ENCODE results near the gene MACROD2.

The MACROD2 gene

GRCh38 chr20:14622796-14623195 lies 627.5 kb downstream of the MACROD2 start:
- no peaks in the 10 kb centered on the region for H3K36me3 ChIP-seq (ENCODE audit: low read length)
- H3F3A ChIP-seq (ENCODE audit: insufficient read depth): no peaks in the 10 kb centered on the region
- no peak overlapping the region for H3K27ac ChIP-seq (ENCODE audit: low read depth, low read length)
- no peak overlapping the region for H3K4me3 ChIP-seq (ENCODE audit: insufficient read depth, low read length, poor library complexity, severe bottlenecking)
- no peaks in the 10 kb centered on the region for H3K79me2 ChIP-seq (ENCODE audit: insufficient read depth, low read length)
- no peaks in the 10 kb centered on the region for H4K20me1 ChIP-seq (ENCODE audit: low read depth, low read length)
- no peaks in the 10 kb centered on the region for H3K27me3 ChIP-seq (ENCODE audit: low read length)
- TF ChIP-seq CTCF (IDR thresholded peaks at IDR 0.05; ENCODE audit: insufficient read depth, low read length, poor library complexity, severe bottlenecking) (no peak), EZH2phosphoT487 (conservative IDR thresholded peaks at IDR 0.05; ENCODE audit: low read length) (no peak)
- no peak overlapping the region for H3K9ac ChIP-seq (ENCODE audit: low read length)
- H3K4me2 ChIP-seq (ENCODE audit: low read depth, low read length, poor library complexity, severe bottlenecking): no peak overlapping the region
- H3K9me3 ChIP-seq (ENCODE audit: insufficient read depth, low read length): no peaks in the 10 kb centered on the region
- no peak overlapping the region for H2AFZ ChIP-seq (ENCODE audit: low read depth, low read length, severe bottlenecking)
- no peaks in the 10 kb centered on the region for H3K9me2 ChIP-seq (replicated peaks; ENCODE audit: insufficient read depth, low read length)

GRCh38 chr20:14631011-14631410 lies 635.7 kb downstream of the MACROD2 start:
- Histone ChIP-seq H2AFZ (ENCODE audit: low read depth, low read length, severe bottlenecking) (no peak overlapping the region), H3K79me2 (ENCODE audit: insufficient read depth, low read length) (no peaks in the 10 kb centered on the region), H3K36me3 (ENCODE audit: low read length) (no peaks in the 10 kb centered on the region), H4K20me1 (ENCODE audit: low read depth, low read length) (no peaks in the 10 kb centered on the region), H3K4me2 (ENCODE audit: low read depth, low read length, poor library complexity, severe bottlenecking) (no peak overlapping the region), H3K9ac (ENCODE audit: low read length) (no peak overlapping the region), H3K4me3 (ENCODE audit: insufficient read depth, low read length, poor library complexity, severe bottlenecking) (no peak overlapping the region), H3K9me3 (ENCODE audit: insufficient read depth, low read length) (no peaks in the 10 kb centered on the region), H3K27me3 (ENCODE audit: low read length) (no peaks in the 10 kb centered on the region), H3F3A (ENCODE audit: insufficient read depth) (no peaks in the 10 kb centered on the region), H3K27ac (ENCODE audit: low read depth, low read length) (no peak overlapping the region), H3K9me2 (replicated peaks; ENCODE audit: insufficient read depth, low read length) (no peaks in the 10 kb centered on the region)
- no peak for TF ChIP-seq EZH2phosphoT487 (conservative IDR thresholded peaks at IDR 0.05; ENCODE audit: low read length)

GRCh38 chr20:14632906-14633305 lies 637.6 kb downstream of the MACROD2 start:
- H3K27ac ChIP-seq (ENCODE audit: low read depth, low read length): no peak overlapping the region
- no peak overlapping the region for H3K9ac ChIP-seq (ENCODE audit: low read length)
- no peaks in the 10 kb centered on the region for H3K9me3 ChIP-seq (ENCODE audit: insufficient read depth, low read length)
- no peaks in the 10 kb centered on the region for H3F3A ChIP-seq (ENCODE audit: insufficient read depth)
- H3K27me3 ChIP-seq (ENCODE audit: low read length): no peaks in the 10 kb centered on the region
- no peak overlapping the region for H3K4me2 ChIP-seq (ENCODE audit: low read depth, low read length, poor library complexity, severe bottlenecking)
- no peaks in the 10 kb centered on the region for H3K36me3 ChIP-seq (ENCODE audit: low read length)
- H3K9me2 ChIP-seq (replicated peaks; ENCODE audit: insufficient read depth, low read length): no peaks in the 10 kb centered on the region
- TF ChIP-seq CTCF (IDR thresholded peaks at IDR 0.05; ENCODE audit: insufficient read depth, low read length, poor library complexity, severe bottlenecking) (no peak), EZH2phosphoT487 (conservative IDR thresholded peaks at IDR 0.05; ENCODE audit: low read length) (no peak)
- no peak overlapping the region for H2AFZ ChIP-seq (ENCODE audit: low read depth, low read length, severe bottlenecking)
- no peaks in the 10 kb centered on the region for H4K20me1 ChIP-seq (ENCODE audit: low read depth, low read length)
- H3K4me3 ChIP-seq (ENCODE audit: insufficient read depth, low read length, poor library complexity, severe bottlenecking): no peak overlapping the region
- H3K79me2 ChIP-seq (ENCODE audit: insufficient read depth, low read length): no peaks in the 10 kb centered on the region

GRCh38 chr20:14633507-14633906 lies 638.2 kb downstream of the MACROD2 start:
- no peak overlapping the region for H3K9ac ChIP-seq (ENCODE audit: low read length)

More at GRCh38 chr20:14633507-14633906, 638.2 kb downstream of the MACROD2 start:
- Histone ChIP-seq H3K36me3 (ENCODE audit: low read length) (no peaks in the 10 kb centered on the region), H3K27me3 (ENCODE audit: low read length) (no peaks in the 10 kb centered on the region), H4K20me1 (ENCODE audit: low read depth, low read length) (no peaks in the 10 kb centered on the region), H3K27ac (ENCODE audit: low read depth, low read length) (no peak overlapping the region), H3K79me2 (ENCODE audit: insufficient read depth, low read length) (no peaks in the 10 kb centered on the region), H3F3A (ENCODE audit: insufficient read depth) (no peaks in the 10 kb centered on the region), H3K9me3 (ENCODE audit: insufficient read depth, low read length) (no peaks in the 10 kb centered on the region), H3K4me2 (ENCODE audit: low read depth, low read length, poor library complexity, severe bottlenecking) (no peak overlapping the region), H3K4me3 (ENCODE audit: insufficient read depth, low read length, poor library complexity, severe bottlenecking) (no peak overlapping the region), H2AFZ (ENCODE audit: low read depth, low read length, severe bottlenecking) (no peak overlapping the region), H3K9me2 (replicated peaks; ENCODE audit: insufficient read depth, low read length) (no peaks in the 10 kb centered on the region)
- TF ChIP-seq EZH2phosphoT487 (conservative IDR thresholded peaks at IDR 0.05; ENCODE audit: low read length) (no peak), CTCF (IDR thresholded peaks at IDR 0.05; ENCODE audit: insufficient read depth, low read length, poor library complexity, severe bottlenecking) (no peak)
